SK-N-SH treated with all-trans-retinoic acid at 6 μM for 48 hours (cell line): Measurements from ENCODE around the gene HMGN1.

Experiments
- ARNTL ChIP-seq: fragments of 450-650 bp; formaldehyde crosslinking; IDR thresholded peaks from 2 replicates; pipeline ENCODE4 v1.5.0; 2020; ENCODE audit warnings: low read depth, mild to moderate bottlenecking, moderate library complexity, borderline replicate concordance
- BACH2 ChIP-seq: fragments of 250-450 bp; sonication (Bioruptor Pico); IDR thresholded peaks from 2 replicates; pipeline ENCODE4 v1.9.0; 2021; ENCODE audit warnings: mild to moderate bottlenecking, borderline replicate concordance
- CSDC2 ChIP-seq: fragments of 250-450 bp; sonication (Bioruptor Pico); IDR thresholded peaks from 2 replicates; pipeline ENCODE4 v1.5.0; 2020; ENCODE audit warnings: mild to moderate bottlenecking, moderate library complexity
- ESRRG ChIP-seq: fragments of 250-450 bp; sonication (Bioruptor Pico); IDR thresholded peaks from 2 replicates; pipeline ENCODE4 v1.6.1; 2021; ENCODE audit warnings: mild to moderate bottlenecking
- GLIS3 ChIP-seq: fragments of 250-450 bp; sonication (Bioruptor Pico); IDR thresholded peaks from 2 replicates; pipeline ENCODE4 v1.5.0; 2020; ENCODE audit warnings: mild to moderate bottlenecking, moderate library complexity
- ISL1 ChIP-seq: fragments of 250-450 bp; sonication (Bioruptor Pico); IDR thresholded peaks from 2 replicates; pipeline ENCODE4 v2.1.2; 2022; ENCODE audit warnings: mild to moderate bottlenecking, moderate library complexity
- RARB ChIP-seq: fragments of 250-450 bp; sonication (Bioruptor Pico); IDR thresholded peaks from 2 replicates; pipeline ENCODE4 v1.8.0; 2021; ENCODE audit warnings: mild to moderate bottlenecking, moderate library complexity
- ZNF70 ChIP-seq: fragments of 450-650 bp; formaldehyde crosslinking; IDR thresholded peaks from 2 replicates; pipeline ENCODE4 v1.5.0; 2020; ENCODE audit warnings: mild to moderate bottlenecking, moderate library complexity
- TF ChIP-seq, protein P1 (sequence below): fragments of 250-450 bp; sonication (Bioruptor Pico); IDR thresholded peaks from 2 replicates; pipeline ENCODE4 v1.8.0; 2020; ENCODE audit warnings: mild to moderate bottlenecking, moderate library complexity, borderline replicate concordance

DNA sequence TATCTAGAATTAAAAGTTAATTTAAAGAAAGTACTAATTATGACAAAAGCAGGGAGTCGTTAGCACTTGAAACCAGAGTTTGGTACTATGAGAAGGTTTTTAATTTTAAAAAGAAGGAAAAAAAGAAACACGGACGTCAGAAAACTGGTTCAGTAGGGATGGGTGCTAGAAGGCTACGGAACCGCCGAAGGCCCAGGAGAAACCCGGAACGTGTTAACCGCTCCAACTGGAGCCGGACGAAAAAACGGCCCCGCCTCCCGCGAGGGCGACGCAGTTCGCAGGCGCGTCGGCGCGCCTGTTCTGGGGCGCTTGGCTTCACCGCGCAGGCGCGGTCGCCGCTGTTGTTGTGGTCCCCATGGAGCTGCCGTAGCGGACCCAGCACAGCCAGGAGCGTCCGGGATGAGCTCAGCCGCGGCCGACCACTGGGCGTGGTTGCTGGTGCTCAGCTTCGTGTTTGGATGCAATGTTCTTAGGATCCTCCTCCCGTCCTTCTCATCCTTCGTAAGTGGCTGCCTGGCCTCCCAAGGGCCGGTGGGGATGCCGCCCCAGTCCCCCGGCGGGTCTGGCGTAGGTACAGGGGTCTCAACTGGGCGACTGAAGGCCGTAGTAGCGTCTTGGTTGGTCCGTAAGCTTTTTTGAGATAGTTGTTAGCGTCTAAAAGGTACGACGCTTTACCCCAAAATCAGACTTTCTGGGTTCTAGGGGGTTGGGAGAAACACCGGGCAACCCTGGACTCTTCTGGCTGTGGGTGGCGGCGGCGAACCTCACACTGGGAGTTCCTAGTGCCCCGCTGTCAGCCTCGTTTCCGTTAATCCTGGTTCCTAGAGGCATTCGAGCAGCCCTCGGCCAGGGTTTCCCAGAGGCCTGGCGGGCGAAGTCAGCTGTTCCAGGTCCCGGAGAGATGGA lies 31.4 kb upstream of the HMGN1 start:
- TF ChIP-seq ARNTL: no peak
- TF ChIP-seq RARB: no peak
- no peak for TF ChIP-seq ISL1 (CRISPR knock-in tag)
- TF ChIP-seq BACH2: no peak
- no peak for TF ChIP-seq ESRRG (CRISPR knock-in tag)
- TF ChIP-seq ZNF70: no peak
- TF ChIP-seq, protein P1, sequence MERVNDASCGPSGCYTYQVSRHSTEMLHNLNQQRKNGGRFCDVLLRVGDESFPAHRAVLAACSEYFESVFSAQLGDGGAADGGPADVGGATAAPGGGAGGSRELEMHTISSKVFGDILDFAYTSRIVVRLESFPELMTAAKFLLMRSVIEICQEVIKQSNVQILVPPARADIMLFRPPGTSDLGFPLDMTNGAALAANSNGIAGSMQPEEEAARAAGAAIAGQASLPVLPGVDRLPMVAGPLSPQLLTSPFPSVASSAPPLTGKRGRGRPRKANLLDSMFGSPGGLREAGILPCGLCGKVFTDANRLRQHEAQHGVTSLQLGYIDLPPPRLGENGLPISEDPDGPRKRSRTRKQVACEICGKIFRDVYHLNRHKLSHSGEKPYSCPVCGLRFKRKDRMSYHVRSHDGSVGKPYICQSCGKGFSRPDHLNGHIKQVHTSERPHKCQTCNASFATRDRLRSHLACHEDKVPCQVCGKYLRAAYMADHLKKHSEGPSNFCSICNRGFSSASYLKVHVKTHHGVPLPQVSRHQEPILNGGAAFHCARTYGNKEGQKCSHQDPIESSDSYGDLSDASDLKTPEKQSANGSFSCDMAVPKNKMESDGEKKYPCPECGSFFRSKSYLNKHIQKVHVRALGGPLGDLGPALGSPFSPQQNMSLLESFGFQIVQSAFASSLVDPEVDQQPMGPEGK: no peak
- no peak for TF ChIP-seq CSDC2
- TF ChIP-seq GLIS3: no peak
